Chondrocyte (in vitro differentiated cells): ENCODE results near the gene KCNK3. TPM values are rescaled to one million over a fixed set of nuclear protein-coding genes. Genes with fewer than 3 reads are reported as not detected.

Experiments used
- DNase-seq: peaks from one replicate; pipeline ENCODE4 v3.0.0; 2021; ENCODE audit warnings: mixed read lengths, low spot score
- H3K27ac Mint-ChIP-seq: one replicate; pipeline ENCODE4 v1.8.0; 2021; ENCODE audit warnings: mild to moderate bottlenecking, moderate library complexity, mixed read lengths; ENCODE audit not compliant: unreplicated experiment
- H3K27me3 Mint-ChIP-seq: 2 replicates; pipeline ENCODE4 v1.8.0; 2021; ENCODE audit warnings: low read depth, mixed read lengths
- H3K36me3 Mint-ChIP-seq: 2 replicates; pipeline ENCODE4 v1.8.0; 2021; ENCODE audit warnings: low read depth, mixed read lengths
- H3K4me1 Mint-ChIP-seq: 2 replicates; pipeline ENCODE4 v1.8.0; 2021; ENCODE audit warnings: low read depth, mild to moderate bottlenecking, mixed read lengths
- H3K4me3 Mint-ChIP-seq: one replicate; pipeline ENCODE4 v1.8.0; 2021; ENCODE audit warnings: mild to moderate bottlenecking, moderate library complexity, mixed read lengths; ENCODE audit not compliant: unreplicated experiment
- H3K9me3 Mint-ChIP-seq: 2 replicates; pipeline ENCODE4 v1.8.0; 2021; ENCODE audit warnings: low read depth, mixed read lengths
- CTCF ChIP-seq: fragments of 200-600 bp; sonication (generic); IDR thresholded peaks from 2 replicates; pipeline ENCODE4 v1.5.0; 2021; ENCODE audit warnings: antibody characterized with exemption, mild to moderate bottlenecking, moderate library complexity
- total RNA-seq: library from RNA; stranded (reverse); gene quantifications from 3 replicates; pipeline ENCODE4 v1.2.1, GENCODE V29; 2021

KCNK3 gene
- total RNA-seq, 1 donor from 2014 or later, result 2.9 TPM

- Mint-ChIP-seq H3K27ac (no peak overlapping the region), H3K36me3 (peaks cover 26% of the 10 kb centered on the region), H3K4me3 (no peak overlapping the region), H3K4me1 (peaks cover 5% of the 10 kb centered on the region), H3K9me3 (no peaks in the 10 kb centered on the region), H3K27me3 (no peaks in the 10 kb centered on the region)
- TF ChIP-seq CTCF, result no peak
- peak; percentile 21 for DNase-seq
Observed at GRCh38 chr2:26780203-26780760, 87.8 kb downstream of the KCNK3 start.

Other genes with a start within 250 kb of the KCNK3 start
- gene OTOF, start 214.6 kb upstream of the KCNK3 start, total RNA-seq, result not detected in 3 replicates
- gene CIB4, start 51.4 kb upstream of the KCNK3 start, total RNA-seq, result not detected in 3 replicates
- 35.5 to 48.4 TPM (median 46.1 TPM) in 3 replicates for gene SLC35F6, start 71.6 kb downstream of the KCNK3 start, total RNA-seq
- 2.6 to 6.2 TPM (median 4.6 TPM) in 3 replicates for gene CENPA, start 93.3 kb downstream of the KCNK3 start, total RNA-seq
- gene DPYSL5, start 155.4 kb downstream of the KCNK3 start, total RNA-seq, result 0.25 to 0.44 TPM (median 0.26 TPM) in 3 replicates